Measurements from ENCODE around the gene RFPL4AL1.
"Not testable (repeated sequence)": the region's sequence is repeated elsewhere in the genome, so short reads cannot be mapped to it uniquely, and the experiment has no call there.

Gene RFPL4AL1

GRCh38 chr19:55768818-55769217 lies at the start of gene RFPL4AL1:
Gene RFPL4AL1, plus strand, starts transcription at chr19:55769118. Its CDS starts 2,687 bp downstream, at chr19:55771805.
- not testable (repeated sequence) for DNase-seq

- no peak for DNase-seq
Observed at GRCh38 chr19:55720214-55720746, 48.6 kb upstream of the RFPL4AL1 start.

- no peak for DNase-seq
Observed at GRCh38 chr19:55720801-55721200, 48.1 kb upstream of the RFPL4AL1 start.

- no peak for DNase-seq
Observed at GRCh38 chr19:55723491-55723890, 45.4 kb upstream of the RFPL4AL1 start.

GRCh38 chr19:55730378-55730777 lies 38.5 kb upstream of the RFPL4AL1 start:
- not testable (repeated sequence) for DNase-seq

- no peak for DNase-seq
Observed at GRCh38 chr19:55738302-55738701, 30.6 kb upstream of the RFPL4AL1 start, which contains the start of gene NLRP9. Gene NLRP9, minus strand, starts transcription at chr19:55738402. Its CDS starts 28 bp downstream, at chr19:55738374.

GRCh38 chr19:55750715-55751114 lies 18.2 kb upstream of the RFPL4AL1 start:
- no peak for DNase-seq

- DNase-seq: no peak
Observed at GRCh38 chr19:55753401-55753800, 15.5 kb upstream of the RFPL4AL1 start.

GRCh38 chr19:55756808-55757207 lies 12.1 kb upstream of the RFPL4AL1 start:
- DNase-seq: not testable (repeated sequence)

GRCh38 chr19:55758797-55759196 lies 10.1 kb upstream of the RFPL4AL1 start, which contains the start of gene RFPL4A:
Gene RFPL4A, plus strand, starts transcription at chr19:55759097. Its CDS starts 2,704 bp downstream, at chr19:55761801.
- DNase-seq: not testable (repeated sequence)

- no peak for DNase-seq
Observed at GRCh38 chr19:55766466-55766865, 2.5 kb upstream of the RFPL4AL1 start.

GRCh38 chr19:55769632-55770031 lies 714 bp downstream of the RFPL4AL1 start:
- DNase-seq: not testable (repeated sequence)

GRCh38 chr19:55777528-55777927 lies 8.6 kb downstream of the RFPL4AL1 start:
- no peak for DNase-seq

- DNase-seq: no peak
Observed at GRCh38 chr19:55778331-55778730, 9.4 kb downstream of the RFPL4AL1 start.

- DNase-seq: no peak
Observed at GRCh38 chr19:55781112-55781511, 12.2 kb downstream of the RFPL4AL1 start.

GRCh38 chr19:55795021-55795420 lies 26.1 kb downstream of the RFPL4AL1 start:
- no peak for DNase-seq

- no peak for DNase-seq
Observed at GRCh38 chr19:55801416-55801815, 32.5 kb downstream of the RFPL4AL1 start.

GRCh38 chr19:55802281-55802680 lies 33.4 kb downstream of the RFPL4AL1 start:
- no peak for DNase-seq

- DNase-seq: no peak
Observed at GRCh38 chr19:55809381-55810058, 40.6 kb downstream of the RFPL4AL1 start.

GRCh38 chr19:55811340-55811739 lies 42.4 kb downstream of the RFPL4AL1 start:
- DNase-seq: no peak

GRCh38 chr19:55812449-55812848 lies 43.5 kb downstream of the RFPL4AL1 start:
- DNase-seq: no peak

GRCh38 chr19:55813906-55814305 lies 45.0 kb downstream of the RFPL4AL1 start:
- no peak for DNase-seq

GRCh38 chr19:55820037-55820436 lies 51.1 kb downstream of the RFPL4AL1 start:
- DNase-seq: no peak
